NCI-H2107 treated with DMSO at 0.1 percent for 48 hours (cell line): ENCODE results near the gene INIP.
"Not testable (repeated sequence)": the region's sequence is repeated elsewhere in the genome, so short reads cannot be mapped to it uniquely, and the experiment has no call there.

Experiments
- DNase-seq: peaks from one replicate; lab custom pipeline; 2025; ENCODE audit not compliant: unreplicated experiment; lab: John Stamatoyannopoulos, UW

INIP gene

GRCh38 chr9:112743216-112743836 is 25.4 kb upstream of the INIP start:
- DNase-seq = no peak

DNA sequence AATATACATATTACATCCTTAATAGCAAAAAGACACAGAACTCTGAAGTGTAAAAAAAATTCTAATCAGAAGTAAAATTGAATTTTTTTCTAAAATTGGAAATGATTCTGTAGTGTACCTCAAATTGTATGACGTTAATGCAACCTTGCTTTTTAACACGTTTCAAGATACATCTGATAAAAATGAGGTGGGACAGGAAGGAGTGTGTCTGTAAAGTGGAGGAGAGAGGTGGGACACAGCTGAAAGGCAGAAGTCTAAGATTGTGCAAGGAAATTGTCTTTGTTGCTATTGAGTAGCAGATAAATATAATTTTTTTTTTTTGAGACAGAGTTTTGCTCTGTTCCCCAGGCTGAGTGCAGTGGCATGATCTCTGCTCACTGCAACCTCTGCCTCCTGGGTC is 17.0 kb upstream of the INIP start:
- DNase-seq = no peak

GRCh38 chr9:112731971-112732370 is 14.1 kb upstream of the INIP start:
- no peak for DNase-seq

DNA sequence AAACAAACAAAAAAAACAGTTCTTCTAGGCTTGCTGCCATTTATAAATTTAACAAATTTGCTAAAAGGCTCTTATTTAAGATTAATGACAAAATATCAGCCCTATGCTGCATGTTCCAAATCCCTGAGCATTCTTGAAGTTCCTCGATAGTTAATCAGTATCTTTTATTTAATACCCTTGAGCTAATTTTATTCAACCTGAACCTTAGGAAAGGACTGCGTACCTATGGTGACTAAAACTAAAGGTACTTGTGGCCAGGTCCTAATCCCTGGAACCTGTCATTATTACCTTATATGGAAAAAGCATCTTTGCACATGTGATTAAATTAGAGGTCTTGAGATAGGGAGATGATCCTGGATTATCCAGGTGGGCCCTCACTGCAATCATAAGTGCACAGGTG is 10.5 kb upstream of the INIP start:
- no peak for DNase-seq

- no peak for DNase-seq
Measured at GRCh38 chr9:112726428-112726827, 8.5 kb upstream of the INIP start.

DNA sequence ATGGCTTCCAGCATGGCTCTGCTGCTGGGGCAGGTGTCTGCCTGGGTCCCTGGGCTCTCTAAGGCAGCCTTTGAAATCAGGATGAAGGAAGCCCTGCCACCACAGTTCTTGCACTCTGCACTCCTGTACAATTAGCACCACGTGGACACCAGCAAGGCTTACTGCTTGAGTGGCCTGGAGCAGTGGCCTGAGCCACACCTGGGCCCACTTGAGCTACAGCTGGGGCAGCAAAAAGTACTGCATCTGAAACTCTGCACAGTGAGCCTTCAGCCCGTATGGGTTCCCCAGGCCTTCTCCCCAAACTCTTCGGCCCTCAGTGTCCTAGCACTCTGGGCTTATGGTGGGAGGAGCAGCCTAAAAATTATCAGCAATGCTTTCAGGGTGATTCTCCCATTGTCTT is 8.0 kb upstream of the INIP start:
- no peak for DNase-seq

GRCh38 chr9:112722749-112723148 is 4.8 kb upstream of the INIP start:
- not testable (repeated sequence) for DNase-seq

- no peak for DNase-seq
Measured at GRCh38 chr9:112720113-112720780, 2.3 kb upstream of the INIP start.

GRCh38 chr9:112719696-112720095 is 1.8 kb upstream of the INIP start:
- DNase-seq = no peak

DNA sequence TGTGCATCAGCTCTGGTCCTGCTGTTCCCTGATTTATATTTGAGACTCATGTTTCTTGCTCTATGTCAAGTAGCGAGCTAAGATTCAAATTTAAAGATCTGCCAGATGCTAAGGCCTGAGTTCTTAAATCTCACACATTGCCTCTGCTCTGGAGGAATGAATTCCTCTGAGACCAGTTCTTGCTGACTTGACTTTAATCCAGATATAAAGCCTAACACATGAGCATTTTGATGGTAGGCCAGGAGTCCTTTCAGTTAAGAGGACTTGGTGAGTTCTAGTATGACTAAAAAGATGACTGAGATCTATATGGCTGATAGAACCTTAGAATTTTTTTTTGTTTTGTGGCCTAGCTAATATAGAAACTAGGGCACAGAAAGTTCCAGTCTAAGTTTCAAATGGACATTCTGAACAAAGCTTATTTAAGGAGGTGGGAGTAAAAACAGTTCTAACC is 1.3 kb upstream of the INIP start:
- no peak for DNase-seq

- DNase-seq = no peak
Measured at GRCh38 chr9:112712678-112713077, 5.2 kb downstream of the INIP start.

- DNase-seq = no peak
Measured at GRCh38 chr9:112711050-112711689, 6.7 kb downstream of the INIP start.

DNA sequence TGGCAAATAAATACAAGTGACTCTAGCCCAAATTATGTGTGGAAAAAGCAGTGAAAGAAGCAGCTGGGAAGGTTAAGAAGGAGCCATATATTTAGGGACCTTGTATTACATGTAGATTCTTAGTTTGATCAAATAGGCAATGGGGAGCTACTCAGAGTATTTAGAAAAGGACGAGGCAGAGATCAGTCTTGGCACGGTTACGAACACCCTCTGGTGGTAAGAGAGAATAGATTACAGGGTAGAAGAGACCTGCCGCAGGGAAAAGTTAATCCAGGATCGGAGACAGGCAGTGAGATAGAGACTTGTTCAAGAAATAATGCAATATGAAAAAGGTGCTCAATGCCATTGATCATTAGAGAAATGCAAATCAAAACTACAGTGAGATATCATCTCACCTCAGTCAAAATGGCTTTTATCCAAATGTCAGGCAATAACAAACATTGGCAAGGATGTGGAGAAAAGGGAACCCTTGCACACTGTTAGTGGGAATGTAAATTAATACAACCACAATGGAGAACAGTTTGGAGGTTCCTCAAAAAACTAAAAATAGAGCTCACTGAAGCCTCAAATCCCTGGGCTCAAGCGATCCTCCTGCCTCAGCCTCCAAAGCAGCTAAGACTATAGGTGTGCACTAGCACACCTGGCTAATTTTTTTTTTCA is 12.0 kb downstream of the INIP start:
- no peak for DNase-seq

DNA sequence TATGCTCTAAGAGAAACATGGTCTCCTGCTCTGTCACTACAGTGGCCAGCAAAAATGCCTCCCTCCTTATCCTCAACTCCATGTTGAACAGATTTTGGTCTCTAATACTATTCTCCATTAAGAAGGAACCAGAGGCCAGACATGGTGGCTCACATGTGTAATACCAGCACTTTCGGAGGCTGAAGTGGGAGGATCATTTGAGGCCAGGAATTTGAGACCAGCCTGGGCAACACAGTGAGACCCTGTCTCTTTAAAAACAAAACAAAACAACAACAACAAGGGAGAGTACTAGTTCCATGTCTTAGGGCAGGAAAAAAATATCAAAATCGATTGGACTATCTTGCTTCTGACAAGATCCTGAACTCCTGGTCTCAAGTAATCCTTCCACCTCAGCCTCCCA is 14.6 kb downstream of the INIP start:
- no peak for DNase-seq

DNA sequence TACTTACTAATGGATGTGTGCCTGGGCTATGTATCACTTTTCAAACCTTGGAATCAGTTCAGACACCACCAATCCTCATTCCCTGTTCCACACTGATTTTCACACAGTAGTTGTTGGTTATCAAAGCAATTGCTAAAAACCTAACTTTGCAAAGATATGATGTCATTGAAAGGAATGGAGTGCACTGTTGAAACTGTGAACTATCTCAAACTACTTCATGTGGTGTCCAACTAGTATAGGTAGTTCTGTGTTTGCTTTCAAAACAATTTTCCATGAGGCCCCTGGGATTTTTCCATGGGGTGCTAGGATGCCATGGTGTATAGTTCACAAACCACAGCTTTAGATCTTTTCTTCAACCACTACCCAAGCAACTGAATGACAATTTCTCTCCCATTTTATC is 17.8 kb downstream of the INIP start:
- DNase-seq = no peak

GRCh38 chr9:112699230-112699629 is 18.7 kb downstream of the INIP start:
- no peak for DNase-seq

- DNase-seq = no peak
Measured at GRCh38 chr9:112696461-112696860, 21.5 kb downstream of the INIP start.

- no peak for DNase-seq
Measured at GRCh38 chr9:112694706-112695555, 23.0 kb downstream of the INIP start.

GRCh38 chr9:112689161-112689740 is 28.7 kb downstream of the INIP start:
- DNase-seq = no peak

DNA sequence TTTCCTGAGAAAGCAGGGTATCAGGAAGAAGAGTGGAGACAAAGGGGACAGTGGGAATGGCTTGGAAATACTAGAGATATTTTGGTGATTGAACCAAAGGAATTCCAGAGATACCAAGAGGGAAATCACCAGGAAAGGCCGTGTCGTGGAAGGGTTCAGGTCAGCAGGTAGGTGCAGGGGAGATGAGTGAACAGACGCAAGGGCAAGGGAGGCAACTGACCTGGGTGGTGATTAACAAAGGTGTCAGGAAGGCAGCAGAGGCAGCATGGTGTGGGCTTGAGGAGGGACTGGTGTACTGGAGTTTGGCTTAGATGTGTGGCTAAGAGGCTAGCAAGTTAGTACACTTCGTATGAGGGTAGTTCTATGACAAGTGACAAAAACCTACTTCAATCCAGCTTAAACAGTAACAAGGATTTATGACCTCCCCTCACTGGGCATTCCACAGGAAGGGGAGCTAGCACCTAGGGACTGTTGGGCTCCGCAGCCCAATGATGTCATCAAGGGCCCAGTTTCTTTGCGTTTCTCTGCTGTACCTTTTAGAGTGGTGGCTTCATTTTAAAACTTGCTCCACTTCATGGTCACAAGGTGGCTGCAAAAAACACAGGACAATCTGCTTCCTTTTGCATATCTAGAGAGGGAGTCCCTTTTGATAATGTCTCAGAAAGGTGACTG is 37.0 kb downstream of the INIP start:
- no peak for DNase-seq
